Midbrain (tissue), 1 donor: ENCODE data around the gene ANKRD12.
"Not testable (repeated sequence)": the region's sequence is repeated elsewhere in the genome, so short reads cannot be mapped to it uniquely, and the experiment has no call there.

ENCODE experiments used
- DNase-seq: peaks from one replicate; lab custom pipeline; 2025; lab: John Stamatoyannopoulos, UW

Gene ANKRD12

DNA sequence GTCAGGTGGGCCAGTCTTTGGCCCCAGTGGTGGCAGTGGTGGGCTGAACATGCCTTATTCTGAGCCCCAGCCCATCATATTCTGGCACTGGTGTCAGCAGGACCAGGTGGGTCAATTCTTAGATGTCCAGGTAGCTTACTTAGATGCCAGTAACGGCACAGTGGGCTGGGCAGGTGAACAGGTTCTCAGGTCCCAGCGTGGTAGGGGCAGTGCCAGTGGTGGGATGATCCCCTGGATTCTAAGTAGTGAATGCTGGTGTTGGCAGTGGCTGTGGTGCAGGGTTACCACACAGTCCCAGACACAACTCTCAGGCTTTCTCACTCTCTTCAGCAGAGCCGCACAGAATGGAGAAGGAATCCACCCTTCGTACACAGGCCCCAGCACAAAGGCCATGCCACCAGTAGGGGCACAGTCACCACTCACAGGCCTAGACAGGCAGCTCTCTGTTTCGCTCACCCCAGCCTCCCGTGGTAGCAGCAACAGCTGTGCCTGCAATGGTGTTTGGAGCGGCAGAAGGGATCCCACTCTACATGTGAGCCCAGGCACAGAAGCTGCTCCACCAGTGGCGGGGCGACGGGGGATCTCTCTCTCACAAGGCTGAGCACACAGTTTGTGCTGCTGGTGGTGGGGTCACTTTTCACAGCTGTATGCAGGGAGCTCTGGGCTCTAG, 97.3 kb downstream of the ANKRD12 start:
- no peak for DNase-seq

DNA sequence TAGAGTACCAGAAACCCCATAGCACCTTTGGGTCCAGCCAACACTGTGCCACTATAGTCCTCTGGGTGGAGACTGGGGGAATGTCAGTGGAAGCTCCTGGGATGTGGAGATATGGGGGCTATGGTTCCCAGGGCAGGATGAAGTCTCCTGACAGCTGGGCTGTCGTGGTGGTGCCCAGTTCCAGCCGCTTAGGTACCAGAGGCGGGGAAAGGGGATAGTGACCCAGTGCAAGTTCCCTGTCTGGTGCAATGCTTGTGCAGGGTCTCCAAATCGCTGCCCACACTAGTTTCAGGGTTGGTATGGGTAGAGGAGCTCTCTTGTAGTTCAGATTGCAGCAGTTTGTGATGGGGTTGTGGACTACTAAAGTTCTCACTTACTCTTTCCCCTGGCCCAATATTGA, 97.9 kb downstream of the ANKRD12 start:
- DNase-seq, result no peak

- no peak for DNase-seq
Measured at GRCh38 chr18:9237981-9238380, 101.4 kb downstream of the ANKRD12 start.

- no peak for DNase-seq
Measured at GRCh38 chr18:9239720-9240119, 103.1 kb downstream of the ANKRD12 start.

DNA sequence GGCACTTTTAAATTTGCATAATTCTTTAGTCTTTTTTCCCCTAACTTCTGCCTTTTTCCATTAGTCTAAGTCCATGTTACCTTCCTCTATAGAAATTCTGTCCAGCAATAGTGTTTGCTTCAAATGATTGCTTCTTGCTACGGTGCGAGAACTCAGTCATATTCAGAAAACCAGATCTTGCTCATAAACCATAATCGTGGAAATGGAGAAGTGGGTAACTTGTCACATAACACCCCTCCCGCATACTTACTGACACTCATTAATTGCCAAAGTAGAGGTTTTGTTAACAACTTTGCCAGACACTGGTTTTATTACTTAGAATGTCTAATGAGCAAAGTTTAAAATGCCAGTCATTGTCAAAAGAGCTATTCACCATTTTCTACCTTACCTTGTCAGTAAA, 103.7 kb downstream of the ANKRD12 start:
- no peak for DNase-seq

DNA sequence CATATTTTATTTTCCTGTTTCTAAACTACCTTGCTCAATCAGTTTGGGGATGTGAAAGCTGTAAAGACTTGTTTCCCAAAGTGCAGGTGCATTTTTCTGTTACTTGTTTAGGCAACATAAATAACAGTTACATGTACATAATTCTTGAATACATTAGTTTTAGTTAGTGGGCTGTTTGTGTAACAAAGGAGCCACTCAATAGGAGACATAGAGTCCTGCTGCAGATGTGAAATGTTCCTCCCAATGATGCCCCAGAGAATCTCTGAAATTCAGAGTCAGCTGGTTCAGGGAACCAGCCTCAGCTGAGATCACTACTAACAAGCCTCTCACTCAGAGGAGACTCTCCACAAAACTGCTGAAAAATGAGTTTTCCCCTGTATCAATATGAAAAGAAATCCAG, 106.4 kb downstream of the ANKRD12 start:
- peak; percentile 7 for DNase-seq

GRCh38 chr18:9244376-9244775, 107.8 kb downstream of the ANKRD12 start:
- no peak for DNase-seq

DNA sequence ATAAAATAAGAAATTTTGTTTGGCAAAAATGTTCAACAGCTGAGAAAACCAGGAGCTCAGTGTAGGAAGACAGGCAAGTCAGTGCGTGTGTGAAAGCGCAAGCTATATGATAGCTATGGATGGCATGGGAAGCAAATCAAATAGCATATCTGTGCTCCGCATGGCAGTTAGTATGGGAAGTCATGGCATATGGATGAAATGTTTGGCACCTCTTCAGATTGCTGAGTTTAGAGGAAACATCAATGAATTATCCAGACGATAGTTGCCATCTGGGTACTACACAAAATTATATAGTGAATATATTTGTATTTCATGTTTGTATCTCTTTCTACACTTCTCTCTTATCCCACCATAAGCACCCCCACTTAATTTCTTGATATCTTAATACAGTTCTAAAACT, 112.1 kb downstream of the ANKRD12 start:
- DNase-seq, result no peak

DNA sequence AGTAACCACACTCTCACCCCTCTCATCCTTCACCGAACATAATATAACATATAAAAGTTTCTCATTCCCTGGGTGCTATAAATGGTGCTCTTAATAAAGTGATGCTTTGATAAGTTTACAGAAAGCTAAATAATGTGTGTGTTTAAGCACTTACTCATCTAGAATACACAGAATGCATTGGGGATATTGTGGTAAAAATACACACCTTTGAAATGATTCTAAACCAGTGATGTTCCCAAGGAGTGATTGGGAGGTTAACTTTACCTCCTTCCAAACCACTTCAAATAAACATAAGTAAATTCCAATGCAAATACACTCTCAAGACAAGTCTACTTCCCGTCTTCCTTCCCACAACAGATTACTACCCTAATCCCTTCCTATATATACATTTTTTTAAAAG, 112.7 kb downstream of the ANKRD12 start:
- DNase-seq, result no peak

GRCh38 chr18:9259173-9259572, 122.6 kb downstream of the ANKRD12 start:
- DNase-seq, result no peak

- DNase-seq, result no peak
Measured at GRCh38 chr18:9260388-9261380, 124.1 kb downstream of the ANKRD12 start.

DNA sequence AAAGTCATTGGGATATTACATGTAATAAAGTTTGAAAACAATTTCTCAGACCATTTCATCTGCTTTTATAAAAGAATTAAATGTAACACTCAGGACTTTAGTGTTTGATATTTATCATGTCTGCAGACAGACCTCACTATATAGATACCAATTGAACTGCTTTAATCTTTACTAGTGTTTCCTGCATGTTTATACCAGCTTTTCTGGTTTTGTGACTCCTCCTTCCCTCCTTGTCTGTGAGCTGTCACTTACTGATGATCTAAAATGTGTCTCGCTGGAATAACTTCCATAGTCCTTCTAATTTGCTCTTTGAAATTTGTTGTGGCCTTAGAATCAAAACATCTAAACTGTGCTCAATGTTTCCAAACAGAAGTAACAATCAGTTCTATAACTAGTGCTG, 126.7 kb downstream of the ANKRD12 start:
- DNase-seq, result no peak

GRCh38 chr18:9264797-9265196, 128.2 kb downstream of the ANKRD12 start:
- not testable (repeated sequence) for DNase-seq

GRCh38 chr18:9273221-9273620, 136.6 kb downstream of the ANKRD12 start:
- no peak for DNase-seq

GRCh38 chr18:9275890-9276289, 139.3 kb downstream of the ANKRD12 start:
- no peak for DNase-seq

DNA sequence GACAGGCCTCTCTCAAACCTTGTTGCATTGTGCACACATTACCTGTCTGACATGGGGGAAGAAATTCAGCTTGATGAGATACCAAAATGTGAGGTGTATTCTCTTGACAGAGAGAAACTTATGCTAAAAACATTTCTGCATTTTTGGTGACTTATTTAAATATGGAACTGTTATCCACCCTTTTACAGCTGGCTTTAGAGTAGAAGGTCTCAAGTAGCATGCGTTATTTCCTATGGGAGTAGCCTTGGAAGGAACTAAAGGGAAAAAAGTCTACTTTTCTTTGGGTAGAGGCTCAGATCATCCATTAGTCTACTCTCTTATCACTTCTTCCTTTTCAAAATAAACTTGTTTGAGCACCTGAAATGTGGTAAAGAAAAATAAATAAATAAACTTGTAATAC, 141.4 kb downstream of the ANKRD12 start:
- DNase-seq, result no peak

- no peak for DNase-seq
Measured at GRCh38 chr18:9280849-9281248, 144.3 kb downstream of the ANKRD12 start.

DNA sequence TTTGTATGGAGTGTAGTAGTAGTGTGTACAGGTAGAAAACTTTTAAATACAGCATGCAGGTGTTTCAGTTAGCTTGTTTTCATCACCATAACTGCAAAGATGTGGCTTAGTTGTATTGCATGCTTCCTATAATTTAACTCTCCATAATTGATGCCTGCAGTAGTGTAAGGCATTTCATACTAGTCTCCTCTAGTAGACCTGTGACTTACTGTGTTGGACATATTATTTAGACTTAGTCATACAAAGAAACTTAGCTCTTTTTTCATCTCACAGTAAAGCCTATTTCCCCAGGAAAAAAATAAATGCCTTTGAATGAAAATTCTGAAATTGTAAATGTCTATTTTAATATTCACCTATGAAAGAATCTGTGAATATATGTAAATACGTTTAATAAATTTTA, 145.2 kb downstream of the ANKRD12 start:
- no peak for DNase-seq

GRCh38 chr18:9283791-9284190, 147.2 kb downstream of the ANKRD12 start:
- no peak for DNase-seq

DNA sequence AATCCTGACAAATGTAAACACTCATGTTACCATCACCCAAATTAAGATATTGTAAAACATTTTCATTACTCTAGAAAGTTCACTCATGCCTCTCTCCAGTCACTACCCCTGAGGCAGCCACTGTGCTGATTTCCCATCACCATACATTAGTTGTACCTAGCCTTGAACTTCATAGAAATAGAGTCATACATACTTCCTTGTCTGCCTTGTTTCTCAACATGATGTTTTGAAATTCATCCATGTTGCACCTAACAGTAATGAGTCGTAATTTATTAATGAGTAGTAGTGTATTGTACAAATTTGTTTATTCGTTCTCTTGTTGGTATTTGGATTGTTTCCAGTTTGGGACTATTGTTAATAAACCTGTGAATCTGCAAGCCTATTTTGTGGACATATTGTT, 149.0 kb downstream of the ANKRD12 start:
- DNase-seq, result no peak

DNA sequence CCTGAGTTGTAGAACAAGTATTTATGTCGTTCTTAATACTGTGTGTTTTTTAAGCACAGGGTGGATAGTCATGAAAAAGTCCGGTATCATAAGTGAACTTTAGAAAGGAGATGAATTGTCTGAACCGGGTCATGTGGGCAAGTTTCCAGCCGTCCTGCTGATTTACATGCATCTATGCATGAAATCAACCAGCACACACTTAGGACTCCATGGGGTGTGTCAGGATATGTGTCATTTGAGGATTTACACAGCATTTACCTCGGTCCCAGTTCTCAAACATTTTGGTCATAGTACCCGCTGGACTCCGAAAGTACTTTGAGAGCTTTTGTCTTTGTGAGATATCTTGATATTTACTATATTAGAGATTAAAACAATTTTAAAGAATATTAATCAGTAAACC, 150.5 kb downstream of the ANKRD12 start:
- no peak for DNase-seq

DNA sequence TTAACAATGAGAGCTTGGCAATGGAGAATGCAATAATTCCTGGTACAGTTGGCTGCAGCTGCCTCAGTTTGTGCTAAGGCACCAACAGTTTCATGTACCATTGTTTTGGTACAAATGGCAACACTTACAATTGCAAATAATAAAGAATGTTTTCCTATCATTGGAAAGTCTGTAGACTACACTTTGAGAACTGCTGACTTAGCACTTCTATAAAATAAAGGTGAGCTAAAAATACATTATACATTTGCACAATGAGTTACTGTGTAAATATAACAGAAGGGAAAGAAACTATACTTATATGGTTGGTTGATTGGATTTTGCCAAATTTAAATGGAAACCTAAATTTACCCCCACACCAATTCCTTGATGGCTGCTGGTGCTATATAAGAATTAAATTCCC, 153.1 kb downstream of the ANKRD12 start:
- DNase-seq, result no peak

DNA sequence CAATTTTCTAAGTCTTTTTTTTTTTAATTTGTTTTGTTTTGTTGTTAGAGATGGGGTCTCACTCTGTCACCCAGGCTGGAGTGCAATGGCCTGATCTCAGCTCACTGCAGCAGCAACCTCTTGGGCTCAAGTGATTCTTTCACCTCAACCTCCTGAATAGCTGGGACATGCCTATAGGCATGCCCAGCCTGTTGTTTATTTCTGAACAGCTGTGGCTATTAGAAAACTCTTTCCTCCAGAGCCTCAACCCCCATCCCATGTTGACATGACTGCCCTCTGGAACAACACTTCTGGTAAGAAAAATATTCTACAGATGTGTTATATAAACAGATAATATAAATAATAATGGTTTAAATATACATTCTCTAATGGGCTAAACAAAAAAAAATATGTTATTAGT, 153.6 kb downstream of the ANKRD12 start:
- no peak for DNase-seq
